RWPE1 (cell line): ENCODE measurements around the gene ABHD2.

Source experiments
- CTCF ChIA-PET: fragments of 350-600 bp; sonication (Branson Sonifier 250); formaldehyde crosslinking; extraction: SDS; loops from one replicate; lab custom pipeline; 2021; lab: Yijun Ruan, JAX
- POLR2A ChIA-PET: fragments of 400-600 bp; formaldehyde crosslinking; extraction: SDS; loops from one replicate; lab custom pipeline; 2020; ENCODE audit warnings: antibody characterized with exemption; ENCODE audit not compliant: low non-redundant PET; lab: Yijun Ruan, JAX
- DNase-seq: peaks from one replicate; pipeline ENCODE4 v3.0.0; 2012; ENCODE audit warnings: low spot score
- H3K27ac ChIP-seq: fragments of 450-650 bp; 2 replicates; pipeline ENCODE4 v1.5.1; 2017
- CTCF ChIP-seq: fragments of 450-650 bp; conservative IDR thresholded peaks from 2 replicates; pipeline ENCODE4 v1.5.1; 2017; ENCODE audit warnings: low read depth, mild to moderate bottlenecking

Gene ABHD2

GRCh38 chr15:89171136-89172072 is 83.1 kb downstream of the ABHD2 start:
- POLR2A ChIA-PET = no interaction called here
- TF ChIP-seq CTCF = peak; percentile 65
- H3K27ac ChIP-seq = no peak overlapping the region
- DNase-seq = peak; percentile 33
- CTCF ChIA-PET = interaction anchor here (0.6 to 5.1 kb wide), 9 partner anchors 11 to 157 kb away, joined by 3 to 32 read pairs (median 5); no protein-coding TSS in a partner anchor

GRCh38 chr15:89172921-89173320 is 84.7 kb downstream of the ABHD2 start:
- no peak for TF ChIP-seq CTCF
- POLR2A ChIA-PET = no interaction called here
- DNase-seq = no peak
- CTCF ChIA-PET = interaction anchor here (0.7 to 5.1 kb wide), 2 partner anchors 80 to 115 kb away, joined by 4 to 32 read pairs; no protein-coding TSS in a partner anchor
- H3K27ac ChIP-seq = peak overlapping the region; percentile 22; the same call in 1 of the 2 replicates

GRCh38 chr15:89174476-89174875 is 86.2 kb downstream of the ABHD2 start:
- TF ChIP-seq CTCF = no peak
- CTCF ChIA-PET = interaction anchor here (5.1 kb wide), 1 partner anchor 116 kb away, joined by 32 read pairs; no protein-coding TSS in a partner anchor
- no peak for DNase-seq
- H3K27ac ChIP-seq = no peak overlapping the region
- POLR2A ChIA-PET = no interaction called here

GRCh38 chr15:89175617-89176191 is 87.4 kb downstream of the ABHD2 start:
- H3K27ac ChIP-seq = no peak overlapping the region
- DNase-seq = no peak
- no peak for TF ChIP-seq CTCF
- ChIA-PET CTCF (interaction anchor here (1.0 to 5.1 kb wide), 3 partner anchors 31 to 118 kb away, joined by 3 to 32 read pairs (median 3); no protein-coding TSS in a partner anchor), POLR2A (no interaction called here)

GRCh38 chr15:89177116-89177515 is 88.9 kb downstream of the ABHD2 start:
- CTCF ChIA-PET = interaction anchor here (0.6 to 2.0 kb wide), 14 partner anchors 9 to 277 kb away, joined by 3 to 37 read pairs (median 6); no protein-coding TSS in a partner anchor
- H3K27ac ChIP-seq = no peak overlapping the region
- POLR2A ChIA-PET = no interaction called here
- TF ChIP-seq CTCF = no peak
- DNase-seq = no peak

- no peak overlapping the region for H3K27ac ChIP-seq
- peak; percentile 55 for DNase-seq
- ChIA-PET POLR2A (no interaction called here), CTCF (interaction anchor here (0.5 to 2.0 kb wide), 27 partner anchors 10 to 278 kb away, joined by 3 to 37 read pairs (median 4); no protein-coding TSS in a partner anchor)
- TF ChIP-seq CTCF = peak; percentile 95
Measured at GRCh38 chr15:89177633-89178306, 89.5 kb downstream of the ABHD2 start.
